Stimulated activated CD8-positive, alpha-beta memory T cell treated with anti-CD3 and anti-CD28 coated beads, Interleukin-15, amount 100 ng/mL, for 4 hours (primary cell): ENCODE measurements around the gene ABLIM2.

Source experiments
- DNase-seq, 2 donors: peaks; one replicate each; pipeline ENCODE4 v3.0.0-alpha.2; 2020; ENCODE audit warnings: low read depth in 2 of 2

ABLIM2 gene

DNA sequence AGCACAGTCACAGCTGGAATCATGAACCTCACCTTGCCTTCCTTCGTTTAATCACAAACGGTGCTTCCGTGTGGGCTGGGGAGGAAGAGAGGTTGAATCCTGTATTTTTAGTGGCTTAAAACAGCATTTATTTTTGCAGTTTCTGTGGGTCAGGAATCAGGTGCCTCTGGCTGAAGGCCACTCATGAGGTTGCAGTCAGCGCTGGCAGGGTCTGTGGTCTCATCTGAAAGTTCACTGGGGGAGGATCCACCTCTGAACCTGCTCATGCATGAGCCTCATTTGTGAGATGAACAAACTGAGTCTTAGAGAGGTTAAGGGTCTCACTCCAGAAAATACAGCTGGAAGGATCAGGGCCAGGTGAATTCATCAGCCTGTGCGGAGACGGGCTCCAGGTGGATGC is 17.1 kb upstream of the ABLIM2 start:
- DNase-seq: no peak

DNA sequence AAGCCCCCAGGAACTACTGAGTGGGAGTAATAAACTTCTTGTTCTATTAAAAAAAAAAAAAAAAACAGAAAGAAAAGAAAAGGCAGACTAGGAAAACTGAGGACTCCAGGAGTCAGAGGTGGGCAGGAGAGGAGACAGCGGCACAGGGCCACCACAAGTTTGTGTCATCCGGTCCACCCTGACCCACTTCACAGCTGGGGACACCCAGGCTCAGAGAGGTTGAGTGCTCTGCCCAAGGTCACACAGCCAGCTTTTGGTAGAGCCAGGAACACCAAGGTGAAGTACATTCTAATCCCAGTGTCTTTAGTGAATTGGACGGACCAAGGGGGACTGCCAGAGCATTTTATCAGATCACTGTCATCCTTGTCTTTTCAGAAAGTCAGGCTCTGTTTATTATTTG is 16.4 kb upstream of the ABLIM2 start:
- DNase-seq: no peak

DNA sequence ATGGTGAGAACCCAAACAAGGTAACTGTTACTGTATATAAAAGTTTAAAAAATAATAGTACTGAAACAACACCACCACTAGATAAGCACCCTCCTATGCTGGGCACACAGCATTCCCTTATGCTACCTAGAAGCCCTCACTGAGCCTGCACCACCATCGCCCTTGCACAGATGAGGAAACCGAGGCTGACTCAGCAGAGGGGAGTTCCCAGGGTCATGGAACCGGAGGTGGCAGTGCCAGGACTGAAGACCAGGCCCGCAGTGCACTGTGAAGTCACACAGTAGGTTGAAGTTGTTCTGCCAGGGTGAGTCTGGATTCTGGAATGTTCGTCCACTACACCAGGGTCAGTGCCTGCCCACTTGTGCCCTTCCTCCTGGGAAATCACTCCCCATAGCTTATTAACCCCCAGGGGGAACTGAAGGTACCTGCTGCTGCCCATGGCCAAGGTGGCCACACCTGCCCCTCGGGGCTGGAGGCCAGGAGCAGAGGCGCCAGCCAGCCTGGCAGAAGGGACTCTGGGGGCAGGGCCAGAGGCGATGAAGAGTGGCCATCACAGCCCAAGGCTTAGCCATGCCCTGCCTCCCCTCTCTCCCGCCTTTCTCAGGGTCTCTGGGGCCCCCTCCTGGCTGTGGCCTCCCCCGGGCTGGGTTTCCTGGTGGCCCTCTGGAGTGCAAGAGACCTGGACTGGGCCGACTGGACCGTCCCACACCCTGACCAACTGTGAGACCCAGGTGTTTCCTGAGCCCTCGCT is 15.1 kb upstream of the ABLIM2 start:
- no peak for DNase-seq

DNA sequence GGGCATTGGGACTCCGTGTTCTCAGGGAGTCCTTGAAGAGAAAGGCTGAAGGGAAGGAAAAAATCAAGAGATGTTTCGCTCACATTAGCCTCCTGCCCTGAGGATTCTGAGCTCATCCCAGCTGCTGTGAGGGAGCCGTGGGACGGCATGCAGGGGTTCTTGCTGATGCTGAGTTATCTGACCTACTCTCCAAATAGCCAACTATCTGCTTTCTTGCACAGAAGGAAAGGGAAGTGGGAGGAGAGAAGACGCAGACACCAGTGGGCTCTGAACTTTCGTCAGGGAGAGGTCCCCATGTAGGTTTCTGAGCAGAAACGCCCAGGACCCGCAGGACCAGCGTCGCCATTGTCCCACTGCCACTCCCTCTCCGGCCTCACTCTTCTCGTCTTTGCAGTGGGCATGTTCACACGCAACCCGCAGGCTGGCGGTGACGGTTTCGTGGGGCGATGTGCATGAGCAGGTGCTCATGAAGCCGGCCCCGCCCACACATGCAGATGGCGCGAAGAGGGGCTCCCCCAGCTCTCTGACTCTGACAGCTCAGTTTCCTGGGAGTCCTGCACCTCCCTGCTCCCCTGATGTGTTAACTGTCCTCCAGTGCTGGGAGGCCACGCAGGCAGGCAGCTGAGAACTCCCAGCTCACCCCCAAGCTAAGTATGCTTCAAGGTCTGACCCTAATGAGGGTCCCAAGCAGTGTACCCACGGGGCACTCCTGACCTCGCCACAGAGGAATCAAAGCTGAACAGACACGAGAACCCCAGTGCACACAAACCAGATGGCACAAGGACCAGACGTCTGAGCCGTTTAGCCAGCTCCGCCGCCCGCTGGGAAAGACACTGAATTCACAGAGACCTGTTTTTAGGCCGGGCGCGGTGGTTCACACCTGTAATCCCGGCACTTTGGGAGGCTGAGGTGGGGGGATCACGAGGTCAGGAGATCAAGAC is 13.6 kb upstream of the ABLIM2 start:
- no peak for DNase-seq

DNA sequence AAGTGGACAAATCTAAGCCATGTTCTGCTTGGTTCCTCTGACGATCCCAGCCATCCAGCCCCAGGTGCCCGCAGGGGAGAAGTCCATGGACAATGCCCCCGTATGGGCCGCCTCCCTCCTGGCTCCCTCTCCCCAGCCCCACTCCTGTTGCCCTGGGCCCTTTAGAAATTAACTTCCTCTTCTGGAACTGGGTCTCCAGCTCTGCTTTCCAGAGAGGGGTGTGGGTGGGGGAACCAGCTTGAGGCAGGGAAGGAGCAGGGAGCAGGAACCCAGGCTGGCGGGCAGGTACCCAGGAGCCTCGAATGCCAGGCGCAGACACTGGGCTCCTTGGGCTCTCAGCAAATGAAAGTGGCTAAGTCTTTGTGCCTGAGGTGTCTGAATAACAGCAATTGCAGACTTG is 12.7 kb upstream of the ABLIM2 start:
- no peak for DNase-seq

DNA sequence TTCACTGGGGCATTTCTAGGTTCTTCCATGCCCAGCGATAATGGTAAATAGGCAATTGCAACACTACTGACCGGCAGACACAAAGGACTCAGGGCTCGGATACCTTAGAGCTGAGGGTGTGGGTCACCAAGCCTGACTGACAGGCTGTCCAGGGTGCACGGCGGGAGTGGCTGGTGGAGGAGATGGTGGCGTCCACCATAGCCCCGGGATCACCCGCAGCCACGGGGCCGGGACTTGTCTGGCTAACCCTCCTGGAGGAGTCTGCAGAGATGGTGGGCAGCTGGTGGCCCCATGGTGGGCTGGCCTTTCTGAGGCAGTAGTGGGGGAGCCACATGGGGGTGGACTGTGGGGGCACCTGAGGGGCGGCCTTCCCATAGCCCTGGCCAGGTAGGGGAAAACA is 11.7 kb upstream of the ABLIM2 start:
- DNase-seq: no peak

DNA sequence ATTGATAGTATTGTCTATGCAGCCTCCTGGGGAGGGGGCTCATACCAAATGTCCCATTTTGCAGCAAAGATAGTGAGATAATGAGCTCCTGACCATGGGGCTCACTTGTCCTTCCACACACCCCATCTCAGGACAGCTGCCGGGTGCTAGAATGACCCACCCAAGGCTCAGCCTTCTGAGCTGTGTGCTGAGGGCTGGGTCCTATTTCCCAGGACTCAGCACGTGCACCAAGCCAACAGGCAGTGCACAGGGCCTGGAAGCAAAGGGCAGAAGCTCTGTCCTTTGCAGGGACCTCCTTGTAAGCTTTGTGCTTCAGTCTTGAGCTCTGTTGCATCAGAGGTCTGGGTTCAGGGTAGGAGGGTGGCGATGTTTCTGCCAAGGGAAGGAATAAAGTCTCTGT is 11.2 kb upstream of the ABLIM2 start:
- no peak for DNase-seq

DNA sequence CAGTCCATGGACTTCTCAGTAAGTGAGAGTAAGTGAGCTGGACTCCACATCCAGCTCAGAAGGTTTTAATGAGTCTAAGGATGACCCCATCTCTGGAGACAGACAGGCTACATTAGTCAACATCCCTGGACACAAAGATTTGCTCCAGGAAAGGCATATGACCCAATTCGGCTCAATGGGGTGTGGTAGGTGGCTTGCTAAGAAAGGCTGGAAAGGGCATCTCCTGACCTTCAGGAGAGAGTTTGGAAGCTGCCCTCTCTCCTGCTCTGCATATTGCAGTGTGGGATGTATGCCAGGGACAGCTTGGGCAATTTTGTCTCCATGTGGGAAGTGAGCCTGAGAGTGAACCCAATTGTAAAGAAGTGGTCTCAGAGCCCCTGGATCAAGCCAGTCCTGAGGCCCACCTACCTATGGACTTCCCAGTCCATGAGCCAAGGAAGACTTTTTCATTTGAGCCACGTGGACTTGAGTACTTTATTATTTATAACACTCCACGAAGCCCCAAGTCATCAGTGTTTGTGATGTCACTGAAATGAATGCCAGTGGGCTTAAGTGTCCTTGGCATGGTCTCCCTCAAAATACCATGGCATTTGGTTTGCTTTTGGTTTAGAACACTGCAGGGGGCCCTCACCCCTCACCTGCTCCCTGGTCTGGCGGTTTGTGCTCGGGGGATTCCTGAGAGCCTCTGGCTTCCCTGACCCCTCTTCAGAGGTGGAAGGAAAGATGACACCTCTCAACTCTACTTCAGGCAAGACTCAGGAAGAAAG is 10.4 kb upstream of the ABLIM2 start:
- no peak for DNase-seq

DNA sequence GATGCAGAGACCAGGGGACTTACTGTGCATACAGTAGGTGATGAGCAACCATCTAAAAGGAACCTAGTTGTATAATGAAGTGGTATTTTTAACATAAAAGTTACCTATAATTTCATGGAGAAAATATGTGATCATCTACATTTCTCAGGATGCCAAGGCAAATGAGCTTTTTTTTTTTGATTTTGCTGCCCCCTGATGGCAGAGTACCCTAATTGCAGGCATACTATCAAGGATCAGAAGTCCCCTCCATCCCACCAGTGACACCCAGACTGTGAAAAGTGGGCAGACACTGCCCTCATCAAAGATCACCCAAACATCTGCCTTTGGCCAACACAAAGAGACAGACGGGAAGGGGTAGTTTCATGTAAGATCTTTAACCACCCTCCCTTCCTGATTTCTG is 9.6 kb upstream of the ABLIM2 start:
- DNase-seq: no peak

DNA sequence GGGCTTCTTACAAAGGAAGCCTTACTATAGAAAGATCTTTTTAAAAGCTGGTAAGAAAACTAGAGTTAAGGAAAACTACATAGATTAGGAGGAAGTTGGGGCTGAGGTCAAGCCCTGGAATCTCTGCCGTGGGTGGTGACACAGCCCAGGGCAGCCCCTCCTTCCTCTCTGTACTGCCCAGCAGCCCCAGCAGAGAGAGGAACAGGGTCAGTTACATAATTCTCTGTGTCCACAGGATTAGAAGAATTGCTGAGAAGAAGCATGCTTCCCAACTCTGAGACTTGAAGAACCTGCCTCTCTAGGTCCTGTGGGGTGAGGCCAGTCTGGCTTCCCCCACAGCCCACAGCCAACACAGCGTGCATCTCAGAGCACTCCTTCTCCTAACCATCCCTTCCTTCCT is 9.2 kb upstream of the ABLIM2 start:
- no peak for DNase-seq

DNA sequence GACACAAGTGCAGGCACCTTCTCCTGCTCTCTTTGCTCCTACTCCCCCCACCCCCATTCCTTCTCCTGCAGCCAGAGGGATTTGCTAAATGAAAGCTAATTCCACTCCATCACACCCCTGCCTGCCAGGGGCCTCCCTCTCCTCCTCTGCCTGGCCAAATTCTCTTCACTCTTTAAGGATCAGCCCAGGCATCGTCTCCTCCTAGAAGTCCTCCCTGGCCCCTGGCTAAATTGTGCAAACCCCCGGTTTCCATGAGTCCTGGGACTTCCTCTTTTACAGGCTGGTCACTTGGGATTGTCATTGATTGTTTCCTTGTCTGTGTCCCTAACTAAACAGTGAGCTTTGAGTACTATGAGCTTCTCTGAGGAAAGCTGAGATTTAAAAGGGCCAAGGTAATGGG is 8.7 kb upstream of the ABLIM2 start:
- no peak for DNase-seq

DNA sequence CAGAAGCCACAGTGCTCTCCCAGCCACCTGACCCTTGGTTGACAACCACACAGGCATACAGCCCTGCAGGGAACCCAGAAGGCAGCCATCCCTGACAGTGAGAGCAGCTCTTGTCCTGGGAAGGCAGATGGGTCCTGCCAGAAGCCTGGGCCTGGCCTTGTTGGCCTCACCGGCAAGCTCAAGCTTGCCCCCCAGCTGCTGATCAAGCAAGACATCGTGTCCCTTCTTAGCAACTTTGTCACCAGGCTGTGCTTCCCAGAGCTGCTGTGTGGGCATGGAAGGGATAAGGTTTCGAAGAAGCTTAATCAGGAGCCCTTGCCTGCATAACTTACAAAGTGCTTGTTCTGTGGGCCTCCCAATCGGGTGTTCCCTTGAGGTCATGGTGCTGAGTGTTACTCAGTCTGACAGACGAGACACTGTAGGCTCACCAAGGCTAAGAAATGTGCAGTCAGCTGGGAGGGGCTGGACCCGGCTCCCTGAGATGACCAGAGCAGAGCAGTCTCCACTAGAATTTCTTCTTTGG is 6.8 kb upstream of the ABLIM2 start:
- DNase-seq: no peak

DNA sequence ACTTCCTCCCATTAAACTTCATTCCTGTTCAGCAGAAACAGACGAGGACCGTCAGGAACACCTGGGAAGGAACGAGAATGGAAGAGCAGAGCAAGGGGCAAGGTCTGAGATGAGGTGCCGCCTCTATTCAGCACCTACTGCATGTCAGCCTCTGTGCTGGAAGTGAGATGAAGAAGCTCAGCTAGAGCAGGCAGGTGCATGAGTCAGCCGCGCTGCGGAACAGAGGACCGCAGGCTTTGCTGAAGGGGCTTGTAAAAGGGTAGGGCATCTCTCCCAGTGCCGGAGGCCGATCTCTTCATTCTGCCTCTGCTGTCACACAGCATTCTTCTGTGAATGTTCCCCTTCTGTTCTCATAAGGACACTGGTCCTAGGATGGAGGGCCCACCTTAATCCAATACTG is 6.1 kb upstream of the ABLIM2 start:
- DNase-seq: no peak

DNA sequence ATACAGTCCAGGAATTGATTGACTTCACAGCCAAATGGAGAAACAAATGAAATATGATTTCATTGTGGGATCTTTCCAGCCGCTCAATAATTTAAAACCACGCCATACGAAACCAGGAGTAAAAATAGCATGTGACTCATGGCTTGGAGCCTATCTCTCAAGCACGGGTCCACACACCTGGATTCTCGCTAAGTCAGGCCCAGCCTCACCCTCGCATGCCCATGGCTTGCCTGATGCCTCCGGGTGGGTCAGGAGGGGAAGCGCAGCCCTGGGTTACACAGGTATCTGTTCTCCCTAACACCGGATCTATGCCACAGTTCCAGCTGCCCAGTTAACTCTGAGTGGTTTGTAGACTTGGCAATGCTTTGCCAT is 5.6 kb upstream of the ABLIM2 start:
- no peak for DNase-seq

DNA sequence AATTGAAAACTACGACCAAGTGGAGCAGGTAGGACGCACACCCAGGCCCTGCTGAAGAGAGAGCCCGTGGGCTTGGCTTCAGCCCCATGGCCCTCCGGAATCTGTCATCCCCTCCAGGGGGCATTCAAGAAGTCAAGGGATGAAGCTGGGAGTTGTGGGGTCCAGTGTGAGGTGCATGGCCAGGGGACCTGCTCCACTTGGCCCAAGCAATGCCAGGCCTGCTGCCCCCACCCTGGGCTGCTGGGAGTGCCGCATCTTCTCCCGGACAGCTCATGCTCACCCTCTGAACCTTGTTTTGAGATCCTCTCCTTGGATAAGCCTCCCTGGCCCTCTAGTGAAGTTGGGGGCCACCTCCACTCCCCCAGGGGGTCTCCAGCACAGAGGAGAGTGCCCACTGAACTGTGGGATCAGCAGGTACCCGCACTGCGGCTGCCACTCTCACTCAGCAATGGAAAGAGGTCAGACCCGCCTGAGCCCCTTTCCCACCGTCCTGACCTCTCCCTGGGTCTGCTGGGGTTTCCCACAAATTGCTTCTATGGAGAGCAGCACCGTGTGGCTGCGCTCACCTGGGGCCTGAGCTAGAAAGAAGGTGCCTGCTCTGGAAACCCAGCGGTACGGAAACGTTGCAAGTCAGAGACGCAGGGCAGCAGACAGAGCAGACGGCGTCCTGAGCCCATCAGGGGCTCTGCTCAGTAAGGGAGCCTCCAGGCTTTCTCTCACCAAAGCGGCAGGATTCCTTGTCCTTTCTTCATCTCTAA is 5.0 kb upstream of the ABLIM2 start:
- DNase-seq: no peak

DNA sequence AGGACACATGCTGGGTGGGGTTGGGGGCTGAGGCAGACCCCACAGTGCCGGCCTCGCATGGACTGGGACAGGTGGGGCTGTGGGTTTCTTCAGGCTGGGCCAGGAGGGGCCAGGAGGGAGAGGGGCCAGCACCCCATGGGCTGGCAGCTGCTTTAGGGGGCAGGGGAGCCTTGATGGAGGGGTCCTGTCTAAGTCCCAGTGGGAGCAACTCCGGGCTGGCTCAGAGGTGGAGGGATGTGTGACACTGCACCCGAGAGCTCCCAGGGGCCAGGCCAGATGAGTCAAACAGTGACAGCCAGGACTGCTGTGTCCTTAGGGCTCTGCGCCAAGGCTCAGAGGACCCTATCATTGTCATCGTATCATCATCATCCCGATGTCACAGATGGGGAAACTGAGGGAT is 4.4 kb upstream of the ABLIM2 start:
- no peak for DNase-seq

DNA sequence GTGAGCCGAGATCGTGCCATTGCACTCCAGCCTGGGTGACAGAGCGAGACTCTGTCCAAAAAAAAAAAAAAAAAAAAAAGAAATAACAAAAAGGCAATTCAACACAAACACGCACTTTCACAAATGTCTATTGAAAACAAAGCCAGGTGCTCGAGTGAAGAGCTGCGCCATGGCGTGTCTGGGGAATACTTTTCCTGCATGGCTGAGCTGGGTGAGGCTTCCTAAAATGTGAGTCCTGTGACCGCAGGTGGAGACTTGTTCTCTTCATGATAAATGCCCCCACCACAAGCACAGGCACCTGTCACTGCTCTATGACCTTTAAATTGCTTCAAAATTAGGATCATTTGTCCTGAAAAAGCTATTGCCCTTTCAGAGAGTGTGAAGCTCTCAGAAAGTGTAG is 4.0 kb upstream of the ABLIM2 start:
- DNase-seq: no peak

DNA sequence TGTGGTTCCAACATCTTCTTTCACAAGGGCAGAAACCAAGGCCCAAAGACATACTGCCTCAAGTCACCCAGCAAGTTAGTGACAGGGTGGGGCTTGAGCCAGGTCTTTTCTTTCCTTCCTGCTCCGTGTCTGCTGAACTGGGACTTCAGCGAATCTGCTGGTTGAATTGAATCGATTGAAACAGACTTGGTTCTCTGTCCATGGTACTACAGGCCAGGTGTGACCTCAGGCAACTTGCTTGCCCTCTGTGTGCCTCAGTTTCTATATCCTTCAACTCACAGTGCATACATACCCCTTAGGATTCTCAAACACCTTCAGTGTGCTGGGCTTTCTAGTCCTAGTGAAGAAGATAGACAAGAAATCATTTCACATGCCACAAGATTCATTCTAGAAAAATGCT is 2.0 kb upstream of the ABLIM2 start:
- no peak for DNase-seq

DNA sequence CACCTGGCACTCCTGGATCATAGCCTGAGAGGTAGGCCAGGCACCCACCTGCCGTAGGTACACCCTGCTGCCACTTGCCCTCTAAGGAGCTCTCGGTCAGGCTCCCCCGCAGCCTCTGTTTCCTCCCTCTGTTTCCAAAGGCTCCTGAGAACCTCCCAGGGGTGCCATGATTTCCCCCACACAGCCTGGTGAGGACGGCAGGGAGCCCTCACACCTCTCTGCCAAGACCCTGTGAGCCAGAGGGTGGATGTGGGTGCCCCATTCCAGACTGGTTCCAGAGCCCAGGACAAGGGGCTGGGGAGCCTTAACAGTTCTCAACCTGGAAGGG is 1.6 kb upstream of the ABLIM2 start:
- no peak for DNase-seq

DNA sequence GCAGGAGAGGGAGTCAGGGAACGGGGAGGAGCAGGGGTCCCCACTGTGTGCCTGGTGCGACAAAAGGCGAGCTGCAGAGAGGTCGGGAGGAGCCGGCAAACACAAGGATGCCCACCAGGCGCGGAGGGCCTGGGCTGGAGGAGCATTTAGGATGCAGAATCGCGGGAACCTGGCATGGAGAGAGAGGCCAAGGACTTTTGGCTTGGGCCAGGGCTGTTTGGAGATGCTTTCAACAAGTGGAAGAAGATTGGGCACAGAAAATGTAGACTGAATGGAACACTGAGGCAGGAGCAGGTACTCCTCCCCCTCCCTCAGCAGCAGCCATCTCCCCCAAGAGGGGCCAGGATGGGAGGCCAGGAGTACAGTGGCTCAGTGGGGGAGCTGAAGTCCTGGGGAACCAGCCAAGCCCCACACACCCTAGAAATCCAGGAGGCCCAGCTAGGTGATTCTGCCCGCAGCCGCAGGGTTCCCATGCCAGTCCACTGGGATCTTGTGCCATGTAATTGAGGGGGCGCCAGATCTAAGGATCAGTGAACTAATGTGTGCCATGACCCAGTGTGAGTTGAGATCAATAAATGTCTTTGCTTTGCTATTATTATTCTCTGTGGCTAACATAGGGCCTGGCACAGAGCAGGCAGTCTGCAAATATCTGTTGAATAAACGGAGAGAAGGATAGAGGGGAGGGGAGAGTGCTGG is 1.1 kb upstream of the ABLIM2 start:
- no peak for DNase-seq
